Measurements from ENCODE around the gene BATF.

The BATF gene

DNA sequence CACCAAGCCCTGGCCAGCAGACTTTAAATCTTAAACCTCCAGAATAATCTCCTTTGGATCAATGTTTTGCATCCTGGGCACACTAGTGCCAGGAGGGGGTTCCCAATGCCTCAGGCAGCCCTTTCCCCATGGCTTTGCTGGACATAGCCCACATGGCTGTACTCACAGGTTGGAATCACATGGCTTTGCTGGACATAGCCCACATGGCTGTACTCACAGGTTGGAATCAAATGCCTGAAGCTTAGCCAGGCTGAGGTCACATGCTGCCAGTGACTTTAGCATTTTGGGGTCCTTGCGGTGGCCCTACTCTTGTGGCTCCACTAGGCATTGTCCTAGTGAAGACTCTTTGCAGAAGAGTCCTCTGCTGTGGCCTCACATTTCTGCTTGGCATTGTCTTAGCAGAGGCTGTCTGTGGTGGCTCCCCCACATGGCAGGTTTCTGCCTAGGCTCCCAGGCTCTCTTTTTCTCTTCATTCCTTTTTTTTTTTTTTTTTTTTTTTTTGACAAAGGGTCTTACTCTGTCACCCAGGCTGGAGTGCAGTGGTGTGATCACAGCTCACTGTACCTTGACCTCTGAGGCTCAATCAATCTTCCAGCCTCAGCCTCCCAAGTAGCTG lies 69.2 kb downstream of the BATF start:
- TF ChIP-seq, protein P1, sequence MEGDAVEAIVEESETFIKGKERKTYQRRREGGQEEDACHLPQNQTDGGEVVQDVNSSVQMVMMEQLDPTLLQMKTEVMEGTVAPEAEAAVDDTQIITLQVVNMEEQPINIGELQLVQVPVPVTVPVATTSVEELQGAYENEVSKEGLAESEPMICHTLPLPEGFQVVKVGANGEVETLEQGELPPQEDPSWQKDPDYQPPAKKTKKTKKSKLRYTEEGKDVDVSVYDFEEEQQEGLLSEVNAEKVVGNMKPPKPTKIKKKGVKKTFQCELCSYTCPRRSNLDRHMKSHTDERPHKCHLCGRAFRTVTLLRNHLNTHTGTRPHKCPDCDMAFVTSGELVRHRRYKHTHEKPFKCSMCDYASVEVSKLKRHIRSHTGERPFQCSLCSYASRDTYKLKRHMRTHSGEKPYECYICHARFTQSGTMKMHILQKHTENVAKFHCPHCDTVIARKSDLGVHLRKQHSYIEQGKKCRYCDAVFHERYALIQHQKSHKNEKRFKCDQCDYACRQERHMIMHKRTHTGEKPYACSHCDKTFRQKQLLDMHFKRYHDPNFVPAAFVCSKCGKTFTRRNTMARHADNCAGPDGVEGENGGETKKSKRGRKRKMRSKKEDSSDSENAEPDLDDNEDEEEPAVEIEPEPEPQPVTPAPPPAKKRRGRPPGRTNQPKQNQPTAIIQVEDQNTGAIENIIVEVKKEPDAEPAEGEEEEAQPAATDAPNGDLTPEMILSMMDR (IDR thresholded peaks at IDR 0.05; ENCODE audit: borderline replicate concordance, insufficient read depth, low read depth, low read length), result no peak
- no peak overlapping the region for H3K4me3 ChIP-seq (ENCODE audit: low read depth, low read length)

DNA sequence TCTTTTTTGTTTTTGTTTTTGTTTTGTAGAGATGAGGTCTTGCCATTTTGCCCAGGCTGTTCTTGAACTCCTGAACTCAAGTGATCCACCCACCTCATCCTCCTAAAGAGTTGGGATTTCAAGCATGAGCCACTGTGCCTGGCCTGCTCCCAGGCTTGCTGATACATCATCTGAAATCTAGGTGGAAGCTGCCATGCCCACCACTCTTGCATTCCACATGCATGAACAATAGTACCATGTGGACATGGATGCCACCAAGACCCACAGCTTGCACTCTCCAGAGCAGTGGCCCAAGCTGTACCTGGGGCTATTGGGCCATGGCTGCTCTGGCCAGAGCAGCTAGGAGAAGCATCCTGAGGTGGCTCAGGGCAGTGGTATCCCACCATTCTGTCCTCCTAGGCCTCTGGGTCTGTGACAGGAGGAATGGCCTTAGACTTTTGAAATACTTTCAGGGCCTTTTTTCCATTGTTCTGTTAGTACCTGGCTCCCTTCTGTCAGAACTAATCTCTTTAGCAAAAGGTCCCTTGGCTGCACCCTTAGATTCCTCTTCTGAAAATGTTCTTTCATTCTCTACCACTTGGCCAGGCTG lies 69.8 kb downstream of the BATF start:
- H3K4me3 ChIP-seq (ENCODE audit: low read depth, low read length), result no peak overlapping the region
- TF ChIP-seq, protein P1 (IDR thresholded peaks at IDR 0.05; ENCODE audit: borderline replicate concordance, insufficient read depth, low read depth, low read length), result no peak

DNA sequence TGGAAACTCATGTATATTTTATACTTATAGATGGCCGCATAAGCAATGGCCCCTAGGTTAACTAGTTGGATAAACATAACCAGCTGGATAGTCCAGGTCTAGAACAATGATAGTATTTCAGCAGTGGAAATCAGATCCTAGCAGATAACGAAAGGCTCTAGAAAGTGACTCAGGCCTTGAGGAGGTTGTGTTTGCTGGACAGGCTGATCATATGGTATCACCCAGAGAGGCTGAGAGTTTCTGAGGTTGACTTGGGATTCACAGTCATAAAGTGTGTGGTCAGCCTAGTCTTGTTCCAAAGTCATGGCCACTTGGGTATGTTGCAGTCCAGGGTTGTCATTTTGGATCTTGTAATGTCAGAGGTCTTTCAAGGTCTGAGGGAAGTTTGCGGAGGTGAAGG lies 73.0 kb downstream of the BATF start:
- H3K4me3 ChIP-seq (ENCODE audit: low read depth, low read length), result no peak overlapping the region
- TF ChIP-seq, protein P1 (IDR thresholded peaks at IDR 0.05; ENCODE audit: borderline replicate concordance, insufficient read depth, low read depth, low read length), result no peak

Measured in GM12875 (cell line).